ENCODE results near the gene WDR88.
"Not testable (repeated sequence)": the region's sequence is repeated elsewhere in the genome, so short reads cannot be mapped to it uniquely, and the experiment has no call there.

The WDR88 gene

DNA sequence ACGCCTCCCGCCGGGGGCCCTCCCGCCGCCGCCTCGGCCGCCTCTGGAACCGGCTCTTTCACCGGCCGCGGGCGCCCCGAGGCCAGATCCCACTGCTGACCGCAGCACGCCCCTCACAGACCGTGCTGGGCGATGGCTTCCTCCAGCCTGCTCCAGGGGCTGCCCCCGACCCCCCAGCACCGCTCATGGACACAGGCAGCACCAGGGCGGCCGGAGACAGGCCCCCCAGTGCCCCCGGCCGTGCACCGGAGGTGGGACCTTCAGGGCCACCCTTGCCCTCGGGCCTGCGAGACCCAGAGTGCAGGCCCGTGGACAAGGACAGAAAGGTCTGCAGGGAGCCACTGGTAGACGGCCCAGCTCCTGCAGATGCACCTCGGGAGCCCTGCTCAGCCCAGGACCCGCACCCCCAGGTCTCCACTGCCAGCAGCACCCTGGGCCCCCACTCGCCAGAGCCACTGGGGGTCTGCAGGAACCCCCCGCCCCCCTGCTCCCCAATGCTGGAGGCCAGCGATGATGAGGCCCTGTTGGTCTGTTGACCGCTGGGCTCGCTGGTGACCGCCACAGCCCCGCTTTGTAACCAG, 75.2 kb downstream of the WDR88 start:
- TF ChIP-seq ZFX (IDR thresholded peaks at IDR 0.05; ENCODE audit: borderline replicate concordance): no peak
- no peak for TF ChIP-seq CTCF (IDR thresholded peaks at IDR 0.05)
- no peak overlapping the region for H3K27ac ChIP-seq

DNA sequence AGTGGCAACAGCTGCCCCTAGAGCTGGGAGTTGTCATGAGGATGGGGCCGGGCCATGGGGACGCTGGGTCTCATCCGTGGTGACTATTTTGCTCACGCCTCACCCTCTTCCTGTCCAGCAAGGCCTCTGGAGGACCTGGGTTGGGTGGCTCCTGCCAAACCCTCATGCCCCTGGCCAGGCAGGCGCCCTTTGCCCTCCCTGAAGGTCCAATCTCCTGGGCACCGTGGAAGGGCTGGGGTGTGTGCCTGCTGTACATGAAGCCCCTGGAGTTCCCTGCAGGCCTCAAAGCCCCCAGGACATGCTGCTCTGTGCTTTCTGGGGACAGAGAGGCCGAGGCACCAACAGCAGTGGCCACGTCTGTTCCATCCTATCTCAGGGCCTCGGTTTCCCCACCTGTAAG, 76.0 kb downstream of the WDR88 start:
- H3K27ac ChIP-seq: no peak overlapping the region
- TF ChIP-seq CTCF (IDR thresholded peaks at IDR 0.05) (no peak), ZFX (IDR thresholded peaks at IDR 0.05; ENCODE audit: borderline replicate concordance) (no peak)

- TF ChIP-seq ZFX (IDR thresholded peaks at IDR 0.05; ENCODE audit: borderline replicate concordance) (no peak), CTCF (IDR thresholded peaks at IDR 0.05) (no peak)
- no peak overlapping the region for H3K27ac ChIP-seq
These were observed 76.5 kb downstream of the WDR88 start for GRCh38 chr19:33208371-33208895.

DNA sequence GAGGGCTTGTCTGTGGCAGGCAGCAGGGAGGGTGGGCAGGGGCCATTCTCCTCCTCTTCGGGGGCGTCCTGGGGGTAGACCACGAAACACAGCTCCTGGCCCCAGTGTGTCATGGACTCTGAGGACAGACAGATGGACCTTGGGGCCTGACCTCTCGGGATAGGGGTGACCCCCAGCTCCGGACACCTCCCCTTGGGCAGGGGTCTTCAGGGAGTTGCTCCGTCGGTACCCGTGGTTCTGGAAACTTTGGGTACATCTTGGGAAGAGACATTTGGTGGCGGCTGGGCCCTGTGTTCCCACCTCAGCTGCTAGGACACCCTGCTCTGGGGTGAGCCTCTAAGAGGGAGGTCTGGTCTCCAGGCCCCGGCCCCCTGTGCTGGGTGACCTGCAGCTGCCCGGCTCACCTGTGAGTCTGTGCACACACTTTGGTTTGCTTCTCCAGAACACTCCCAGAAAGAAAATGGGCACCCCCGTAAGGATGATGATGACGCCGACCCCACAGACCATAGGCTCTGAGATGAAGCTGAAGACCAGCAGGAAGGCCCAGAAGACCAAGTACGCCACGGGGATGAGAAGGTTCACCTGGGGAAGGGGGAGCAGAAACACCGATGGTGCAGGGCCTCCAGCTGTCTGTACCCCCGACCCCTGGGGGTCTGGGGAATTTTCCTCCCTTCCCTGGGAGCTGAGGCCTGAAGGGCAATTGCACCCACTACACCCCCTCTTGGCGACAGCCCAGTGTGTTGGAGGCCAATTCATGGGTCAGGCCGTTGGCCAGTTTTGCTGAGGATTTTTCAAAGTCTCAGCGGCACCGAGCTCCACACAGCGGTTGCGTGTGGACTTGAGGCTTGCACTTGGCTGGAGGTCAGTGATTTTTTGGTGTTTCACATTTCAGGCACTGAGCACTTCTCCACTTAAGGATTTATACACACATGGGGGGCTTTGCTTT, 77.3 kb downstream of the WDR88 start:
- TF ChIP-seq ZFX (IDR thresholded peaks at IDR 0.05; ENCODE audit: borderline replicate concordance) (no peak), CTCF (IDR thresholded peaks at IDR 0.05) (no peak)
- no peak overlapping the region for H3K27ac ChIP-seq

- H3K27ac ChIP-seq: not testable (repeated sequence)
These were observed 77.9 kb downstream of the WDR88 start for GRCh38 chr19:33209850-33210230.

- TF ChIP-seq CTCF (IDR thresholded peaks at IDR 0.05): no peak
- no peak for TF ChIP-seq ZFX (IDR thresholded peaks at IDR 0.05; ENCODE audit: borderline replicate concordance)
- H3K27ac ChIP-seq: no peak overlapping the region
These were observed 78.5 kb downstream of the WDR88 start for GRCh38 chr19:33210266-33210940.

GRCh38 chr19:33211794-33212435, 80.0 kb downstream of the WDR88 start:
- H3K27ac ChIP-seq: no peak overlapping the region

More at GRCh38 chr19:33211794-33212435, 80.0 kb downstream of the WDR88 start:
- no peak for TF ChIP-seq ZFX (IDR thresholded peaks at IDR 0.05; ENCODE audit: borderline replicate concordance)
- no peak for TF ChIP-seq CTCF (IDR thresholded peaks at IDR 0.05)

Data from 22Rv1 (cell line).